ENCODE measurements around the gene RAB40C.

Gene RAB40C, protein sequence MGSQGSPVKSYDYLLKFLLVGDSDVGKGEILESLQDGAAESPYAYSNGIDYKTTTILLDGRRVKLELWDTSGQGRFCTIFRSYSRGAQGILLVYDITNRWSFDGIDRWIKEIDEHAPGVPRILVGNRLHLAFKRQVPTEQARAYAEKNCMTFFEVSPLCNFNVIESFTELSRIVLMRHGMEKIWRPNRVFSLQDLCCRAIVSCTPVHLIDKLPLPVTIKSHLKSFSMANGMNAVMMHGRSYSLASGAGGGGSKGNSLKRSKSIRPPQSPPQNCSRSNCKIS

DNA sequence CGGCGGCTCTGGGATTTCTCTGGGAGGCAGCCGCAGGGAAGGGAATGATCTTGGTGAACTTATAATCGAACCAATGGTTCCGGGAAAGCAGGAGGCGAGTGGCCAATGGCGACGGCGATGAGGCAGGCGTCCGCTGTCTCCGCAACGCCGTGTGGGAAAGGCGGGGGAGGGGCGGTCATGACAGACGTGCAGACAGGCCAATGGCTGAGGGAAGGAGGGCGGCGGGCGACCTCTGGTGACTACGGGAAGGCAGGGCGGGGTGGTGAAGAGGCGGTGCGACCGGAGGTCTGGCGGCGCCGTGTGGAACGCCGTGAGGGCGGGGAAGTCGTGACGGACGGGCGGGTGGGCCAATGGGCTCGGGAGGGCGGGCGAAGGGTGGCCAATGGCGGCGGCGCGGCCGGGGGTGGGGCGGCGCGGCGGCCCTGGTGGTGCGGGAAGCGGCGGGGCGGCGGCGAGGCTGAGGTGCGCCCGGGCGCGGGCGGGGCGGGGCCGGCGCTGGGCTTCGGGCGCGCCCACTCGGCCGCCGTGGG lies at the start of gene RAB40C:
Gene RAB40C (plus strand): TSS at position 409 of the 530 bp plus-strand sequence. CDS start 226 bp downstream, outside the sequence.
- peak; percentile 91 for DNase-seq

- DNase-seq = no peak
Measured at GRCh38 chr16:540645-541340, 49.1 kb upstream of the RAB40C start.

DNA sequence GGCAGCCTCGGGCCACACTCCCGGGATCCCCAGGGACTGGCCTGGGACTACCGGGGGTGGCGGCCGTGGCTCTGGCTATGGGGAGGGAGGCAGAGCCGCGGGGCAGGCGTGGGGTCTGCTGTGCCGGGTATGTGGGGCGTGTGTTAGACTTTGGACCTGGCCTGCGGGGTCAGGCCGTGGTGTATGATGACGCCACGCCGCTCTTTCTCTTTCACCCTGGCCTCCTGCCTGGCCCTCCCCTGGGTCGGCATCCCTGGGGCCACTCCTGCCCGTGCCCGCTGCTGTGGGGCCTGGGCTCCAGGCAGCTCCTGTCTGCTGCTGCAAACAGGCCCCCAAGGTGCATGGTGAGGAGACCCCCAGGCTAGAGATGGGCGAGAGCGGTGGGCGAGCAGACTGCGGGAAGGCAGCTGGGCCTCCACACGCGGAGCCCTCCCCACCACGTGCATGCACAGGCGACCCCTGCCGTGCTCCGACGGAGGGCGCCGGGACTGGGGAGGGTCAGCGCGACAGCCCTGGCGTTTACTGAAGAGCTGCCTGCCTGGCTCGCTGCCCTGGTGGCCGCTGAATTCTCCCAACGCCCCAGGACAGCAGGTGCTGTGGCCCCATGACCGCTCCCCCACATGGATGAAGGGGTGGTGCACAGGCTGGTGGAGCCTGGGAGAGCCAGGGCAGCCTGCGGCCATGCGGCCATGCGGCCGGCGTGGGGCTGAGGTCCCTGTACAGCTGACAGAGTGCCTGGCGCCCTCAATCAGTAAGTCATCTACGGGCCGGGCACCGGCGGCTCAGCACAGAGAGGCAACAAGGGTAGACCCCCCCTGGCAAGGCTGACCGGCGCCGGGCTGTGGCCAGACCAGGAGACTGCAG lies 46.3 kb upstream of the RAB40C start:
- DNase-seq = no peak

DNA sequence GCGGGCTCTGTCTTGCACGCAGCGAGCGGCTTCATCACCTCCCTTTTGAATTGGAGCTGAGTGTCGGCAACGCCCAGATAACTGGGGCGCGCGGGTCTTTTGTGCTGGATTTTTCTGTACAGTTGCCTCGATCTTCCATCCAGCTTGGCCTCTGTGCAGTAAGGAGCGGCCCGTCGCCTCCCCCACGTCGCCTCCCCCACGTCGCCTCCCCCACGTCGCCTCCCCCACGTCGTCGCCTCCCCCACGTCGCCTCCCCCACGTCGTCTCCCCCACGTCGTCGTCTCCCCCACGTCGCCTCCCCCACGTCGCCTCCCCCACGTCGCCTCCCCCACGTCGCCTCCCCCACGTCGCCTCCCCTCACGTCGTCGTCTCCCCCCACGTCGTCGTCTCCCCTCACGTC lies 45.3 kb upstream of the RAB40C start:
- no peak for DNase-seq

GRCh38 chr16:546909-547770 lies 42.7 kb upstream of the RAB40C start:
- DNase-seq = no peak

- DNase-seq = no peak
Measured at GRCh38 chr16:548586-548985, 41.3 kb upstream of the RAB40C start.

DNA sequence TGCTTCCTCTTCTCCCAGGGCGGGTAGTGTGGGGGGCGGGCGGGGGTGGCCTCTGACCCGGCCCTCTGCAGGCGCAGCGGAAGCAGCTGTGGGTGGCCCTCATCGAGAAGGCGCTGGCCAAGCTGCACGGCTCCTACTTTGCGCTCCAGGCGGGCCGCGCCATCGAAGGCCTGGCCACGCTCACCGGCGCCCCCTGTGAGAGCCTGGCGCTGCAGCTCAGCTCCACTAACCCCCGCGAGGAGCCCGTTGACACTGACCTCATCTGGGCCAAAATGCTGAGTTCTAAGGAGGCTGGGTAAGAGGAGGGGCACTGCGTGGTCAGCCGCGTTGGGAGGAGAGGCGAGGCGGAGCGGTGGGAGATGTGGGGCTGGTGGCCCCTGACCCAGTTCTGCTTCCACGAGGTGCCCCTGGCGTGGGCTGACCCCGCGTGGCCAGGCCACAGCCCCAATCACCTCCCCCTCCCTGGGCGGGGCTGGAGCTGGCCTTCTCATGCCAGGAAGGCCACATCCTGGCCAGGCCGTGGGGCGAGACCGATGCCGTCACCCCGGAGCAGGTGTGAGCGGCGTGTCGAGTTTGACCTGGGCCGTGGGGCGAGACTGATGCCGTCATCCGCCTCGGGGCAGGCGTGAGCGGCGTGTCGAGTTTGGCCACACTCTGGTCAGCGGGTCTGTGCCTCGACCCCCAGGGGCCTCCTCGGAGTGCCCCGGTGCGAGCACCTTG lies 40.2 kb upstream of the RAB40C start:
- DNase-seq = no peak

- DNase-seq = no peak
Measured at GRCh38 chr16:551210-551609, 38.7 kb upstream of the RAB40C start.

GRCh38 chr16:552171-552570 lies 37.7 kb upstream of the RAB40C start:
- DNase-seq = no peak

GRCh38 chr16:553601-554296 lies 36.1 kb upstream of the RAB40C start:
- DNase-seq = no peak

DNA sequence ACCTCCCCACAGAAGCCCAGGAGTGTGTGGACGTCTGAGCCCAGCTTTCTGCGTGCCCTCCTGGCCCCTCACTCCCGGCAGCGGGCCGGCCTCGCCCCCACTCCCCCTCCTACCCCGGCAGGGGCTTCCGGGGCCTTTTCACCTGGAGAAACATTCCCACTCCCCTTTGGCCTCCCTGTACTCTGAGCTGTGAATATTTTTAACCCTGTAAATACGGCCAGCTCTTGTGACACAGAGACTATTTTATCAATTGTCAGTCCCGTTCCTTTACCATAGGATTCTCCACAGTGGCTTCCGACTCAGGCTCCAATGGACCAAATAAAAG lies 35.6 kb upstream of the RAB40C start:
- DNase-seq = no peak

DNA sequence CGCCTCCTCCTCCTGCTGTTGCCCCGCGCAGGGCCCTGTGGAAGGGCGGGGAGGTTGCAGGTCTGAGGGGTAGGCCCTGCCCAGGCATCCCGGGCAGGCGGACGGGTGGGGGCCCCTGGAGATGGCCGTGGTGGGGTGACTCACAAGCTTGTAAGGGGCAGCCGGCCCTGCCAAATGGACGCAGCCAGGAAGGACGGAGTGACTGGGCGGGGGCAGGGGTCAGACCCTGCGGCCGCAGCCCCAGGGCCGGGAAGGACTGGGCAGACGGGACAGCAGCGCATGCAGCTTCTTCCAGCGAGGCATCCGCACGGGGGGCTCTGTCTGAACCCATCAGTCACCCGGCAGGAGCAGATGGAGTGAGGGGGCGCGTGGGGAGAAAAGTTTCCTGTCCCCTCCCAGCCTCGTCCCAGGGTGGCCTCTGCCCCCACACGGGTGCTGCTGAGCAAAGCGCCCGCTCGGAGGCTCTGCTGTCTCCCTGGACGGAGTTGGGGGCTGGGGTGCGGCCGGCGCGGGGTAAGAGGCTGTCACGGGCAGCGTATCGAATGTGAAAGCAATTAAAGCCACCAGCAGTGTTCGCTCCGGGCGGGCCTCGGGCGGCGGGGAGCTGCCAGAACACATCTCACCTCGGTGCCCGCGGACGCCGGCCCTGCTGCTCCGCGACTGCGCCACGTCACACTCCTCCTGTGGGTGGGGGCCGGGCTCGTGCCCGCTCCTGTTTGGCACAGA lies 35.1 kb upstream of the RAB40C start:
- no peak for DNase-seq

DNA sequence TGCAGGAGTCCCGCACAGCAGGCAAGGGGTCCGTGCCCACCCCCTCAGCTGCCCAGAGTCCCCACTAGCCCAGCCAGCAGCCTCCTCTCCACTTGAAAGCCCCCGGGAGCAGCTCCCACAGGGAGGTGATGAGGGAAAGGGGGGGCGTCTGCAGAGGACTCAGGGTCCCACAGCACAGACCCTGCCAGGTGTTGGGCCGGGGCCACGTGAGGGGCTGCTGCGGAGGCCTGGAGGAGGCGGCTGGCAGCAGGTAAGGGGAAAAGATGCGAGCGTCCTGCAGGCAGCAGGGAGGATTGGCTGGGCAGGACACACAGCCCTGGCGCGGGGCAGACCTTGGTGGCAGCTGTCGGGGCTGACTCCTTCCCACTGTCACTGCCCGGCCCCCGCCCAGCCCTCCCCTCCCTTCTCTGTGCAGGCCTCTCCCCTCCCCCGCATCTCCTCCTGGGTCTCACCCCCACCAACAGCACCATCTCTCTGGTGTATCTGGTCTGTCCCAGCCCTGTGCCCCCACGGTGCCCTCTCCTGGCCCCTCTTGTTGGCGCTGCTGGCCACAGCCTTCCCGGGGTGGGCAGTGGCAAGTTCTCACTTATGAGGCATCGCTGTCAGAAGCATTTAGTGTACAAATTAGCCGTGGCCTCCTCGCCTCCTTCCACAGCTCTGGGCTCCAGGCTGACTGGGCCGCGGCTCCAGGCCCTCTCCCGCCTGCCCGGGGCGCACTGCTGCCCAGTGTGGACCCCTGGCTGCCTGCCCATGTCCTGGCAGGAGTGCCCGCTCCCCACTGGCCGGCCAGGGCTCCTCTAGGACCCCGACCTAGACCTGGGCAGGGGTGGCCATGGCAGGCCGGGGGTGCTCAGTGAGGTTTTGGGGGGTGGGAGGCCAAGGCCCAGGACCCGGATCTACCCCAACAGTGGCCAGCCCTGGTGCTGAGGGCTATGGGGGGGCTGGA lies 34.1 kb upstream of the RAB40C start:
- DNase-seq = no peak

- no peak for DNase-seq
Measured at GRCh38 chr16:556474-557173, 33.2 kb upstream of the RAB40C start.

DNA sequence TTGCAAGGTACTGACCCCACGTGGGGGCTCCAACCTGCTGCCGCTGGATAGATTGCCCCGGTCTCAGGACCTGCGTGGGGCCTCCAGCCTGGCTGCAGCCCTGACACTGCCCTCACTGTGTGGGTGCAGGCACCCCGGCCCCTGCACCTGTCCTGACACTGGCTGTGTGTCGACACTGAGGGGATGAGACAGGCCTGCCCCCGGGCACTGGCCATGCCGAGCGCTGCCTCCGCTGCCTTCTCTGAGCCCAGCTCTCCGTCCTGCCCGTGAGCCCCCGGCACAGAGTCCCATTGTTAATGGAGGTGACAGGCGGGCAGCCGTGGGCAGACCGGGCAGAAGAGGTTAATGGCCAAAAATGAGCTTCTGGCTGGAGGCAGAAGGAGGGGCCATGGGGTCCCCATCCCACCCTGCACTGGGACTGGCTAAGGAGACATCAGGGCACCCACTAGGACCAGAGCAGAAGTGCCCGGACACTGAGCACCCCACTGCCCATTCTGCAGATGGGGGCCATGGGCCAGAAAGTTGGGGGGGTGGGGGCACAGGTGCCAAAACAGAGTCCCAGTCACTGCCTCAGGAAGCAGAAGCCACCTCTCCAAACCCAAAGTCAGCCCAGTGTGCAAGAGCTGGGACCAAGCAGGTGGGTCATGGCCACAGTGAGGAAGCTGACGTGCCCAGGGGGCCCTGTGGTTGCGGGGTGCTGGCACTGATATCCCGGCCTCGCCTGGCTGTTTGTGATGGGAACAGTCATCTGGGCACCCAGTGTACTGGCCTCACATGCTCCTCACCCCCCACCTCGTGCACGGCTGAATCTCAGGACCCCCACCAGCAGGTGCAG lies 32.2 kb upstream of the RAB40C start:
- DNase-seq = no peak

DNA sequence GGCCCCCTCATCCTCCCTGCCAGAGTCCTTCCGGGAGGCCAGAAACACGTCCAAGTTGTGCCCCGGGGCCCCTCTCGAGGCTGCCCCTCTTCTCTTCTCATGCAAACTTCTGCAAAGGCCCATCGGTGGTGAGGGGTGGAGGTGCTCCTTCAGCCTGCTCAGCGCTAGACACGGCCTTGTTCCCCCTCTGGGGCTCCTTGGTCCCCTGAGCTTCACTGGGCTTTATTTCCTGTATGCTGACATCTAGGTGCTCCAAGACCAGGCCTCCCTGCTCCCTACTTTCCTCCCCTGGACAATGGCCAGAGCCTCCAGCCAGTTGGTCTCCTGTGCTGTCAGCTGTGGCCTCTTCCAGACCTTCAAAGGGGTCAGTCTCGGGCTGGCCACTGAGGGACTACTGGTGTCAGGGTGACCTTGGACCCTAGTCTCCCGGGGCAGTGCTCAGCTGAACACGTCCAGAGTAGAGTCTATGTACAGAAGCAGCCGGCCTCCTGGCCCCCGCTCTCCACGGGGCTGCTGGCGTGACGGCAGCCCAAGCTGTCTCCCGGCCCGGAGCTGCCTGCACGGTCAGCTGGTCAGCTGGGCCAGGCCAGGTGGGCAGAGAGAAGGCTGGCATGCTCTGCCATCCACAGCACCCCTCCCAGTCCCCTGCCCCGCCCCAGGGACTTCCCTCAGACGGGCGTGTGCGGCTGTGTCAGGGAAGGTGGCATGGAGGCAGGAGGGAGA lies 31.4 kb upstream of the RAB40C start:
- DNase-seq = no peak

DNA sequence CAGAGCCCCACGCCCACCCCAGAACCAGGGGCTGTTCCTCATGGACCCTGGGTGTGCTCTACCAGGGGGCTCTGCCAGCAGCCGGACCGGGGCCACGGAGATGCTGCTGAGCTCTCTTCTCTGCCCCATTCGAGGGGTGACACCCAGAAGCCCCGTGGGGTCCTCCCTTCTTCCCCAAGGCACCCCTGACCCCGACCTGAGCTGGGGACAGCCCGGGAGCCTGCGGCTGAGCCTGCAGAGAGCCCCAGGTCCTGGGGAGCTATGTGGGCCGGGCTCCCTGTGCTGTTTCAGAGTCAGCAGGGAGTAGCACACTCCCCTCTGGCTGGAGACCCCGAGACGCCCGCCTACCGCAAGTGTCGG lies 30.9 kb upstream of the RAB40C start:
- no peak for DNase-seq

All from NCI-H510A (cell line).